Small intestine (tissue), 7 donors: ENCODE data around the gene MYCN. TPM values are rescaled to one million over a fixed set of nuclear protein-coding genes. Genes with fewer than 3 reads are reported as not detected.

Source experiments
- DNase-seq, 2 donors: peaks; one replicate each; pipeline versions ENCODE4 v3.0.0 to v3.0.0-alpha.2; 2013
- FAIRE-seq: peaks from 2 replicates; lab custom pipeline; 2012; peaks lifted over from hg19 to GRCh38; lab: Jason Lieb, UNC
- H3K27ac ChIP-seq, 3 donors: one replicate each; pipeline ENCODE4 v1.5.1; 2013; ENCODE audit warnings: low read length in 2 of 3, mild to moderate bottlenecking in 2 of 3, control low read depth in 1 of 3, inconsistent platforms in 1 of 3, low read depth in 1 of 3, moderate library complexity in 1 of 3
- H3K27me3 ChIP-seq, 3 donors: one replicate each; pipeline ENCODE4 v1.6.1; 2013; ENCODE audit warnings: low read length in 3 of 3, inconsistent platforms in 1 of 3; ENCODE audit not compliant: control insufficient read depth in 3 of 3, insufficient read depth in 3 of 3
- H3K36me3 ChIP-seq, 3 donors: one replicate each; pipeline ENCODE4 v1.6.1; 2013; ENCODE audit warnings: low read length in 3 of 3, inconsistent platforms in 1 of 3, low read depth in 1 of 3, mild to moderate bottlenecking in 1 of 3, moderate library complexity in 1 of 3; ENCODE audit not compliant: control insufficient read depth in 3 of 3, insufficient read depth in 2 of 3
- H3K4me1 ChIP-seq, 3 donors: one replicate each; pipeline ENCODE4 v1.6.1; 2013; ENCODE audit warnings: low read length in 2 of 3, inconsistent platforms in 1 of 3, low read depth in 1 of 3, mild to moderate bottlenecking in 1 of 3, moderate library complexity in 1 of 3; ENCODE audit not compliant: control insufficient read depth in 3 of 3, insufficient read depth in 2 of 3
- H3K4me3 ChIP-seq, 3 donors: one replicate each; pipeline ENCODE4 v1.5.1; 2013; ENCODE audit warnings: low read length in 3 of 3, control low read depth in 1 of 3, inconsistent platforms in 1 of 3, low read depth in 1 of 3, mild to moderate bottlenecking in 1 of 3, moderate library complexity in 1 of 3
- H3K9me3 ChIP-seq, 2 donors: one replicate each; pipeline ENCODE4 v1.6.1; 2013; ENCODE audit warnings: low read depth in 1 of 2, low read length in 1 of 2; ENCODE audit not compliant: control insufficient read depth in 2 of 2, insufficient read depth in 1 of 2
- WGBS, 3 donors: extraction: QIAGEN DNeasy Blood & Tissue Kit; methylation state at CpG; one replicate each; pipeline ENCODE4 v1.1.7; 2013; 5-methylcytosine and 5-hydroxymethylcytosine counted together
- polyA plus RNA-seq, 4 donors: library from polyadenylated mRNA; stranded (reverse) in 3 of 4; unstranded in 1 of 4; fragments of 200-250 nt in 3 of 4; fragments of 120-200 nt in 1 of 4; gene quantifications; one replicate each; pipeline versions ENCODE4 v1.2.1 to v1.2.3, GENCODE V29; 2013
- donor health status: healthy with polysubstance abuse.
- donor health status: control.
- donor health status: control.
- donor health status: Bipolar disorder and iron deficiency.
- donor health status: healthy.

MYCN gene
- polyA plus RNA-seq, 4 donors, result 1.1 to 16.4 (median 2.3) TPM

DNA sequence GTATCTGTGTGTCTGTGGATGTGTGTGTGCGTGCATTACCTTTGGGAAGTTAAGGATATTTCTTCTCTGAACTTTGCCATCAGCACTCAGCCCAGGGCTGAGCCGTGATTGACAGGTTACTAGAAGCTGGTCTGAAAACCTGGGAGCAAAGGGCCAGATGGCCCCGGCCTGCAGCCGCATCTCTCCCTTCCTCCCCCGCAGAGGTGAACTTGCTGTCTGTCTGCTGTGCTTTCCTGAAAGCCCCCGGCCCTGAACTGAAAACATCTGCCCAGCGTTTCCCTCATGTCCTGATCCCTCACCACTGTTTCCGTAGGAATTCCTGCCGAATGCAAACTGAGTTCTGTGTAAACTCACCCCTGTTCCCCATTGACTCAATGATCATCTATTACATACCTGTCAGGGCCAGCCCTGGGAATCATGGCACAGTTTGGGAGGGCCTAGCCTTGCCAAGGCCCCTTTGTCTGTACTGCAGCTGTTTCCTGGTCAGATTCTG is 45.8 kb downstream of the MYCN start:
- DNase-seq (peak in 1 of 2 donors; percentile 29), FAIRE-seq (no peak)
- H3K9me3 ChIP-seq, result no peaks in the 10 kb centered on the region
- H3K27me3 ChIP-seq, result no peaks in the 10 kb centered on the region
- no peaks in the 10 kb centered on the region for H3K4me1 ChIP-seq
- WGBS, 3 donors, result 49 to 82% (median 73%) methylated on average over 9 of the region's 9 CpGs
- H3K4me3 ChIP-seq, result no peak overlapping the region
- no peaks in the 10 kb centered on the region for H3K36me3 ChIP-seq
- H3K27ac ChIP-seq, result no peak overlapping the region

DNA sequence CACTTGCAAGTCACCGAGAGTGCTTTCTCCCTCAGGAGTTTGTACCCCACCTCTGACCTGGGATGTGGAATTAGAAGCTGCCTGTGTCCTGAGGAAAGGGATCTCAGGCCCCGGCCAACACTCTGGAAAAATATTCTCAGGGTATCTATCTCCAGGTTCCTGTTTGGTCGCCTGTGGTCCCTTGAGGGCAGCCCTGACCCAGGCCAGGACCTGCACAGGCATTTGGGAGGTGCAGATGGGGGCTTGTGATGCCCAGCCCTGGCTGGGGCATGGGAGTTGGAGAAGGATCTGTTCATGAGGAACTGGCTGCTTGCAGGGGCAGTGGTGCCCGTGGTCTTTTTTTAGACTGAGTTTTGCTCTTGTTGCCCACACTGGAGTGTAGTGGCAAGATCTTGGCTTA is 46.3 kb downstream of the MYCN start:
- Histone ChIP-seq H3K4me1 (no peaks in the 10 kb centered on the region), H3K4me3 (no peak overlapping the region), H3K36me3 (no peaks in the 10 kb centered on the region), H3K27me3 (no peaks in the 10 kb centered on the region), H3K27ac (no peak overlapping the region), H3K9me3 (no peaks in the 10 kb centered on the region)
- WGBS, 3 donors, result 81 to 90% (median 84%) methylated on average over 4 of the region's 4 CpGs
- no peak for FAIRE-seq
- DNase-seq, result no peak

DNA sequence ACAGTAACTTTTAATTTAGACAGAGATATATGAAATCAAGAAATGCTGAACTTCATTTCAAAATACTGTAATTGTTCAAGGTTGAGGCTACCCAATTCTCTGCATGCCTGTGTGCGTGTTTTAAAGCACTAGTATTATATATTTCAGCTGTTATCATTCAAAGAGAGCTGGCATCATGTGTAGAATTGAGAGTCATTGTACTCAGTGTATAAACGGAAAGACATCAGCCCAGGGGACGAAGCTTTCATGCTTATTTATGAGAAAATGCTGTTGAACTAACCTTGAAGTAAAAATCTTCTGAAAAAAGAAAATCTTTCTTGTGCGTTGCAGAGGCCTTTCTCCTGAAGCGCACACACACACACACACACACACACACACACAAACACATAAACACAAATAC is 48.4 kb downstream of the MYCN start:
- 75 to 88% (median 87%) methylated on average over 5 of the region's 5 CpGs for WGBS, 3 donors
- H3K27me3 ChIP-seq, result no peaks in the 10 kb centered on the region
- FAIRE-seq, result no peak
- no peaks in the 10 kb centered on the region for H3K36me3 ChIP-seq
- H3K4me3 ChIP-seq, result no peak overlapping the region
- H3K27ac ChIP-seq, result no peak overlapping the region
- no peaks in the 10 kb centered on the region for H3K4me1 ChIP-seq
- no peak for DNase-seq
- no peaks in the 10 kb centered on the region for H3K9me3 ChIP-seq

DNA sequence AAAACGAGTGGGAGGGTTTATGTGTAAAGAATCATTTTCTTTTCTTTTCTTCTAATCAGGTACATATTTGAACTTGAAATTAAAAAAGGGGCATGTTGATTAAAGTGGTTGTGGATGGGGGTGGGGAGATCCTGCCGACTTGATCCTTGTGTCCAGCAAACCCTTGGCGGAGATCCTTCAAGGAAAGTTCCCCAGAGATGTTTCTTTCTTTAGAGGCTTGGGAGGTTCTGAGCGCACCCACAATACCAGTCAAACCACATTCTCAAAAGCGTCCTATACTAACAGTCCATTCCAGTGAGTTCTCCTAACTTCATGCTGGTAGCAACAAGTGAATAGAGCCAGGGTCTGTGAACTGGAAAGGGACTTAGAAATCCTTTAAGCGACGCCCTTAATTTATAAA is 49.2 kb downstream of the MYCN start:
- Histone ChIP-seq H3K4me3 (no peak overlapping the region), H3K9me3 (no peaks in the 10 kb centered on the region), H3K27me3 (no peaks in the 10 kb centered on the region), H3K36me3 (no peaks in the 10 kb centered on the region), H3K4me1 (no peaks in the 10 kb centered on the region), H3K27ac (no peak overlapping the region)
- FAIRE-seq, result no peak
- 57 to 63% (median 58%) methylated on average over 7 of the region's 7 CpGs for WGBS, 3 donors
- DNase-seq, result no peak

- H3K27me3 ChIP-seq, result no peaks in the 10 kb centered on the region
- H3K9me3 ChIP-seq, result no peaks in the 10 kb centered on the region
- H3K4me1 ChIP-seq, result no peaks in the 10 kb centered on the region
- no peak for DNase-seq
- FAIRE-seq, result no peak
- H3K36me3 ChIP-seq, result no peaks in the 10 kb centered on the region
- H3K4me3 ChIP-seq, result no peak overlapping the region
- 91 to 95% (median 92%) methylated on average over 11 of the region's 11 CpGs for WGBS, 3 donors
- H3K27ac ChIP-seq, result no peak overlapping the region
Measured at GRCh38 chr2:15990151-15991101, 50.1 kb downstream of the MYCN start.

DNA sequence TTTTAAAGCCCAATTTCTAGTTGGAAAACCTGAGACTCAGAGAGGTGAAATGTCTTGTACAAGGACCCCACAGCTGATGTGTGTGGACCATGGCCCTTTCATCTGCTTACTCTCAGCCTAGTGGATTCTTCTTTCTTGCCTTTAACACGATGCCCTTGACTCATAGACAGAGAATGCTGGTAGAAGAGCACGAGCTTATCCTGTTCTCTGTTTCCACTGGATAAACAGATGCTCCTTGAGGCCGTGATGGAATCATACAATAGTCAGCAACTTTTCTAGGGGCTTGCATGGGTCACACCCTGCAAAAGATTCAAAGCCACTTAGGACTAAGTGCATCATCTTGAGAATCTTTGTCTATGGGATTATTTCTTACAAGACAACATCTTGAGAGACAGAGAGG is 50.9 kb downstream of the MYCN start:
- Histone ChIP-seq H3K9me3 (no peaks in the 10 kb centered on the region), H3K4me3 (no peak overlapping the region), H3K27me3 (no peaks in the 10 kb centered on the region), H3K36me3 (no peaks in the 10 kb centered on the region), H3K4me1 (no peaks in the 10 kb centered on the region), H3K27ac (no peak overlapping the region)
- 62 to 76% (median 71%) methylated on average over 3 of the region's 3 CpGs for WGBS, 3 donors
- FAIRE-seq (no peak), DNase-seq (no peak)

GRCh38 chr2:15992457-15993231 is 52.3 kb downstream of the MYCN start:
- DNase-seq, result no peak
- H3K36me3 ChIP-seq, result no peaks in the 10 kb centered on the region
- no peaks in the 10 kb centered on the region for H3K4me1 ChIP-seq
- no peaks in the 10 kb centered on the region for H3K9me3 ChIP-seq
- 87 to 91% (median 89%) methylated on average over 10 of the region's 10 CpGs for WGBS, 3 donors
- H3K27ac ChIP-seq, result no peak overlapping the region
- no peak overlapping the region for H3K4me3 ChIP-seq
- H3K27me3 ChIP-seq, result no peaks in the 10 kb centered on the region
- no peak for FAIRE-seq

GRCh38 chr2:15993232-15993610 is 52.9 kb downstream of the MYCN start:
- H3K4me1 ChIP-seq, result no peaks in the 10 kb centered on the region
- H3K27me3 ChIP-seq, result no peaks in the 10 kb centered on the region
- no peak for FAIRE-seq
- no peak overlapping the region for H3K27ac ChIP-seq
- 77 to 83% (median 83%) methylated on average over 6 of the region's 6 CpGs for WGBS, 3 donors
- no peaks in the 10 kb centered on the region for H3K9me3 ChIP-seq
- no peaks in the 10 kb centered on the region for H3K36me3 ChIP-seq
- DNase-seq, result peak in 1 of 2 donors; percentile 15
- H3K4me3 ChIP-seq, result no peak overlapping the region
